Endothelial cell of umbilical vein (primary cell): Measurements from ENCODE around the gene TMEM151B. TPM values are rescaled to one million over a fixed set of nuclear protein-coding genes. Genes with fewer than 3 reads are reported as not detected.

Experiments used
- BruUV-seq: library from RNA; stranded (reverse); fragments of 400-500 nt; replicated peaks from 2 replicates; lab custom pipeline; 2021; lab: Mats Ljungman, UMichigan
- CTCF ChIA-PET: fragments of 300-600, 350-600 bp; sonication (Branson Sonifier 250); formaldehyde crosslinking; loops from one replicate; lab custom pipeline; 2021; ENCODE audit warnings: antibody characterized with exemption, inconsistent platforms; lab: Charles Lee
- POLR2A ChIA-PET: fragments of 300-600, 350-600 bp; sonication (Branson Sonifier 250); formaldehyde crosslinking; loops from one replicate; lab custom pipeline; 2021; ENCODE audit warnings: antibody characterized with exemption, inconsistent platforms; lab: Charles Lee
- DNase-seq: peaks from one replicate; pipeline ENCODE4 v3.0.0-alpha.2; 2011; ENCODE audit warnings: low read depth, low spot score
- FAIRE-seq: peaks from 2 replicates; lab custom pipeline; 2011; peaks lifted over from hg19 to GRCh38; lab: Jason Lieb, UNC
- H2AFZ ChIP-seq: 2 replicates; pipeline ENCODE4 v1.6.0; 2012; ENCODE audit warnings: low read depth, low read length, control low read depth, inconsistent platforms
- H3K27ac ChIP-seq: 2 replicates; pipeline ENCODE4 v1.5.1; 2011; ENCODE audit warnings: low read depth, mild to moderate bottlenecking, control low read depth, low read length, moderate library complexity; ENCODE audit not compliant: insufficient read depth
- H3K27me3 ChIP-seq, 2 experiments: 2 replicates each; pipeline versions ENCODE4 v1.6.0 to v1.6.1; 2011; ENCODE audit warnings: low read length in 2 of 2, mixed read lengths in 1 of 2; ENCODE audit not compliant: control insufficient read depth in 2 of 2, insufficient read depth in 2 of 2
- H3K36me3 ChIP-seq, 2 experiments: 2 replicates in 1 of 2; 3 replicates in 1 of 2; pipeline ENCODE4 v1.5.1; 2011; ENCODE audit warnings: low read length in 2 of 2, mild to moderate bottlenecking in 1 of 2, moderate library complexity in 1 of 2; ENCODE audit not compliant: control insufficient read depth in 2 of 2, insufficient read depth in 2 of 2; ENCODE audit errors: extremely low read depth in 1 of 2
- H3K4me1 ChIP-seq: 3 replicates; pipeline ENCODE4 v1.5.1; 2011; ENCODE audit warnings: mild to moderate bottlenecking, low read length; ENCODE audit not compliant: control insufficient read depth, insufficient read depth; ENCODE audit errors: extremely low read depth
- H3K4me2 ChIP-seq: 2 replicates; pipeline ENCODE4 v1.6.1; 2011; ENCODE audit warnings: low read length, control low read depth, mixed read lengths; ENCODE audit not compliant: insufficient read depth
- H3K4me3 ChIP-seq, 3 experiments: fragments of 200-600 bp in 1 of 3; sonication (generic), shearing (Covaris generic) in 1 of 3; replicated peaks in 1 of 3; 2 replicates each; pipeline ENCODE4 v1.5.1; 2011 to 2016; ENCODE audit warnings: control low read depth in 3 of 3, low read length in 3 of 3, mild to moderate bottlenecking in 2 of 3, inconsistent platforms in 1 of 3, low read depth in 1 of 3, moderate library complexity in 1 of 3; ENCODE audit not compliant: insufficient read depth in 1 of 3
- H3K79me2 ChIP-seq: 2 replicates; pipeline ENCODE4 v1.6.0; 2012; ENCODE audit warnings: low read length, inconsistent platforms; ENCODE audit not compliant: control insufficient read depth, insufficient read depth
- H3K9ac ChIP-seq: replicated peaks from 2 replicates; pipeline ENCODE3; 2011; ENCODE audit warnings: low read length, control low read depth; ENCODE audit not compliant: insufficient read depth; ENCODE audit errors: extremely low read depth
- H3K9me1 ChIP-seq: replicated peaks from 3 replicates; pipeline ENCODE4 v1.6.0; 2011; ENCODE audit warnings: mild to moderate bottlenecking, low read length; ENCODE audit not compliant: control insufficient read depth, insufficient read depth; ENCODE audit errors: extremely low read depth
- H3K9me3 ChIP-seq: replicated peaks from 2 replicates; pipeline ENCODE4 v1.5.1; 2012; ENCODE audit warnings: low read length, inconsistent platforms; ENCODE audit not compliant: control insufficient read depth, insufficient read depth
- H4K20me1 ChIP-seq: replicated peaks from 2 replicates; pipeline ENCODE3; 2011; ENCODE audit warnings: mild to moderate bottlenecking, low read length; ENCODE audit not compliant: control insufficient read depth, insufficient read depth; ENCODE audit errors: extremely low read depth
- CTCF ChIP-seq, 2 donors: IDR thresholded peaks; 1 replicate in 1 of 2; 2 replicates in 1 of 2; pipeline ENCODE4 v1.5.1; 2011; ENCODE audit warnings: low read length in 2 of 2, mild to moderate bottlenecking in 2 of 2, moderate library complexity in 2 of 2, control low read depth in 1 of 2, inconsistent platforms in 1 of 2, low read depth in 1 of 2; ENCODE audit not compliant: insufficient read depth in 1 of 2; ENCODE audit errors: extremely low read depth in 1 of 2
- EZH2 ChIP-seq: IDR thresholded peaks from 2 replicates; pipeline ENCODE4 v1.6.1; 2012; ENCODE audit warnings: borderline replicate concordance, low read depth, mild to moderate bottlenecking, moderate library complexity, low read length, inconsistent platforms; ENCODE audit not compliant: severe bottlenecking
- FOS ChIP-seq: IDR thresholded peaks from 2 replicates; pipeline ENCODE4 v1.6.1; 2011; ENCODE audit warnings: mild to moderate bottlenecking, low read length, moderate library complexity, borderline replicate concordance; ENCODE audit not compliant: insufficient read depth
- GATA2 ChIP-seq: IDR thresholded peaks from 2 replicates; pipeline ENCODE4 v1.7.0; 2011; ENCODE audit warnings: low read depth, mild to moderate bottlenecking, moderate library complexity, mixed read lengths, low read length; ENCODE audit not compliant: insufficient read length, insufficient read depth
- JUN ChIP-seq: IDR thresholded peaks from 2 replicates; pipeline ENCODE4 v1.6.1; 2011; ENCODE audit warnings: borderline replicate concordance, low read depth; ENCODE audit not compliant: insufficient read length, insufficient read depth
- MAX ChIP-seq: IDR thresholded peaks from 2 replicates; pipeline ENCODE4 v1.6.1; 2011; ENCODE audit not compliant: insufficient read depth, insufficient read length
- MYC ChIP-seq: IDR thresholded peaks from one replicate; pipeline ENCODE4 v1.6.1; 2011; ENCODE audit warnings: mild to moderate bottlenecking, low read depth, low read length
- POLR2A ChIP-seq: IDR thresholded peaks from 2 replicates; pipeline ENCODE4 v1.6.1; 2012; ENCODE audit warnings: low read depth, mild to moderate bottlenecking, control low read depth, low read length
- POLR2AphosphoS5 ChIP-seq: IDR thresholded peaks from 2 replicates; pipeline ENCODE4 v1.6.1; 2012; ENCODE audit warnings: low read depth, mild to moderate bottlenecking, control low read depth, low read length, moderate library complexity; ENCODE audit not compliant: insufficient read depth
- dilution Hi-C: fragments of 300-500 bp; cut with MboI; formaldehyde crosslinking; loops from one replicate; pipeline ENCODE4 v1.15.0; 2019; ENCODE audit warnings: low sequenced_read_pairs; ENCODE audit not compliant: extremely low pct_ligation_motif_present
- intact Hi-C: fragments of 100-400 bp; cut with micrococcal nuclease; formaldehyde crosslinking; loops from one replicate; pipeline ENCODE4 v1.10.0; 2022
- polyA plus RNA-seq, 4 experiments: library from polyadenylated mRNA; depleted of rRNA in 3 of 4; stranded (reverse) in 3 of 4; unstranded in 1 of 4; fragments of >200 nt; gene quantifications; 2 replicates each; pipeline versions ENCODE4 v1.2.1 to v1.2.3, GENCODE V29; 2011 to 2012; ENCODE audit warnings: missing spikeins in 1 of 4
- total RNA-seq: library from RNA; stranded (reverse); gene quantifications from 2 replicates; pipeline ENCODE4 v1.2.3, GENCODE V29; 2021

The TMEM151B gene
- total and polyA plus RNA-seq, 2 donors (not counting 3 experiments of a cell fraction or from before 2014, with no cell fraction given), result 0.03 to 0.07 TPM

GRCh38 chr6:44272999-44273566 lies 2.8 kb downstream of the TMEM151B start:
- peaks cover 37 to 63% of the 10 kb centered on the region in 2 experiments for H3K27me3 ChIP-seq
- no peaks in the 10 kb centered on the region for H3K79me2 ChIP-seq

More at GRCh38 chr6:44272999-44273566, 2.8 kb downstream of the TMEM151B start:
- FAIRE-seq (no peak), DNase-seq (no peak)
- no peak overlapping the region for H3K9ac ChIP-seq
- H3K9me1 ChIP-seq, result no peaks in the 10 kb centered on the region
- BruUV-seq, result no TSS peak
- no peaks in the 10 kb centered on the region for H3K36me3 ChIP-seq
- H3K4me3 ChIP-seq, result no peak overlapping the region
- no peaks in the 10 kb centered on the region for H4K20me1 ChIP-seq
- peaks cover 9% of the 10 kb centered on the region for H3K4me1 ChIP-seq
- TF ChIP-seq MYC (no peak), FOS (no peak), JUN (no peak), CTCF (IDR thresholded peaks at IDR 0.05; ENCODE audit: extremely low read depth in 1 of 2, insufficient read depth in 1 of 2, low read depth in 1 of 2, low read length in 2 of 2) (no peak), POLR2A (no peak), GATA2 (no peak), MAX (no peak), EZH2 (no peak), POLR2AphosphoS5 (no peak)
- POLR2A ChIA-PET, result no interaction called here
- CTCF ChIA-PET, result interaction anchor here (0.9 kb wide), 1 partner anchor 65 kb away, joined by 4 read pairs; no protein-coding TSS in a partner anchor
- intact Hi-C loops, result no loop called here
- H2AFZ ChIP-seq, result no peak overlapping the region
- H3K27ac ChIP-seq, result no peak overlapping the region
- no peak overlapping the region for H3K4me2 ChIP-seq
- dilution Hi-C loops, result no loop called here
- no peaks in the 10 kb centered on the region for H3K9me3 ChIP-seq
